Kidney epithelial cell (primary cell): ENCODE results near the gene SCPEP1. TPM values are rescaled to one million over a fixed set of nuclear protein-coding genes. Genes with fewer than 3 reads are reported as not detected.

Source experiments
- DNase-seq: peaks from one replicate; pipeline ENCODE4 v3.0.0-alpha.2; 2010; ENCODE audit warnings: low read depth
- H3K27me3 ChIP-seq: 2 replicates; pipeline ENCODE4 v1.6.0; 2011; ENCODE audit warnings: low read length; ENCODE audit not compliant: control insufficient read depth, insufficient read depth
- H3K36me3 ChIP-seq: 2 replicates; pipeline ENCODE4 v1.5.1; 2011; ENCODE audit warnings: low read length; ENCODE audit not compliant: control insufficient read depth, insufficient read depth
- H3K4me3 ChIP-seq: 2 replicates; pipeline ENCODE4 v1.5.1; 2011; ENCODE audit warnings: low read depth, mild to moderate bottlenecking, control low read depth, low read length
- total RNA-seq: library from RNA; depleted of rRNA; stranded (reverse); fragments of >200 nt; gene quantifications from 2 replicates; pipeline ENCODE4 v1.2.3, GENCODE V29; 2015
- TF ChIP-seq, protein P1 (sequence below): IDR thresholded peaks from 2 replicates; pipeline ENCODE4 v1.5.1; 2011; ENCODE audit warnings: mild to moderate bottlenecking, moderate library complexity, low read length, control low read depth, inconsistent platforms; ENCODE audit not compliant: insufficient read depth, poor library complexity, severe bottlenecking

SCPEP1 gene
- total RNA-seq, 1 donor from 2014 or later = 24.8 TPM

DNA sequence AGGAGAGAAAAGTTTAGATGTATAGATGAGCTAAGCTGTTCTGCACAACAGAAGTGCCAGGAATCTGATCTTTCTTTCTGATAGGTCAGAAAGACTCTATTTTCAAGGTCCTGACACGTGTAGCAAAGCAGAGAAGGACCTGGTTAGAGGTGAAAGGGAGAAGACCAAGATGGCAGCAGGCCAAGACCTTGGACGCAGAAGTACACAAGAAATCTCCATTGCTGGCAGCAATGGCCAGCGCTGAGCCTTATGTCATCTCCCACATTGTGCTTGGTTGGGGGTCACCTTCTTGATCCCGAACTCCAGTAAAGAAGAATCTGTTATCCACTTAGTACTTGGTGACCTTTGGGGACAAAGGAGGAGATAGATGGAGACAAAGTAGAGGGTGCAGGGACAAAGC, 65.3 kb downstream of the SCPEP1 start:
- Histone ChIP-seq H3K36me3 (no peaks in the 10 kb centered on the region), H3K4me3 (no peak overlapping the region)
- no peak for DNase-seq

DNA sequence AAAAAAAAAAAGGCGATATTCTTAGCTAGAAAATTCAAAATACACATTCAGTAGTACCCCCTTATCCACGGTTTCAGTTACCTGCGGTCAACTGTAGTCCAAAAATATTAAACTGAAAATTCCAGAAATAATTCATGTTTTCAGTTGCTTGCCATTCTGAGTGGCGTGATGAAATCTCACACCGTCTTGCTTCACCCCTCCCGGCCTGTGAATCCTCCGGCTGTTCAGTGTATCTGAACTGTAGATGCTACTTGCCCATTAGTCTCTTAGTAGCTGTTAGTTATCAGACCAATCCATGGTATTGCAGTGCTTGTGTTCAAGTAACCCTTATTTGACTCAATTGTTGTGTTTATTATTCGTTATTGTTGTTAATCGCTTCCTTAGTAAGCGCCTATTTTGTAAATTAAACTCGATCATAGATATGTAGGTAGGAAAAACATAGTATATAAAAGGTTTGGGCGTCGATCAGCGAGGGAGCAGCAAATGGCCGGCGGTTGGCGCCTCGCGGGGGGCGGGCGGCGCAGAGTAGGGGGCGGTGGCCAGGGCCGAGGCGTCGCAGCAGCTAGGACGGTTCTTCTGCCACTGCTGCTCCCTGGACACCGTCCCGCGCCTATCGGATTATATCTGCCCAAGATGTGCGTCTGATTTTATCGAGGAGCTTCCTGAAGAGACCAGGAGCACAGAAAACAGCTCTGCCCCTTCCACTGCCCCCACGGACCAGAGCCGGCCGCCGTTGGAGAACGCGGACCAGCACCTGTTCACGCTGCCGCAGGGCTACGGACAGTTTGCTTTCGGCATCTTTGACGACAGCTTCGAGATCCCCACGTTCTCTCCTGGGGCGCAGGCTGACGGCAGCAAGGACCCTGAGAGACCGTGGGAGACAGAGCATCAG, 67.3 kb downstream of the SCPEP1 start:
- TF ChIP-seq, protein P1, sequence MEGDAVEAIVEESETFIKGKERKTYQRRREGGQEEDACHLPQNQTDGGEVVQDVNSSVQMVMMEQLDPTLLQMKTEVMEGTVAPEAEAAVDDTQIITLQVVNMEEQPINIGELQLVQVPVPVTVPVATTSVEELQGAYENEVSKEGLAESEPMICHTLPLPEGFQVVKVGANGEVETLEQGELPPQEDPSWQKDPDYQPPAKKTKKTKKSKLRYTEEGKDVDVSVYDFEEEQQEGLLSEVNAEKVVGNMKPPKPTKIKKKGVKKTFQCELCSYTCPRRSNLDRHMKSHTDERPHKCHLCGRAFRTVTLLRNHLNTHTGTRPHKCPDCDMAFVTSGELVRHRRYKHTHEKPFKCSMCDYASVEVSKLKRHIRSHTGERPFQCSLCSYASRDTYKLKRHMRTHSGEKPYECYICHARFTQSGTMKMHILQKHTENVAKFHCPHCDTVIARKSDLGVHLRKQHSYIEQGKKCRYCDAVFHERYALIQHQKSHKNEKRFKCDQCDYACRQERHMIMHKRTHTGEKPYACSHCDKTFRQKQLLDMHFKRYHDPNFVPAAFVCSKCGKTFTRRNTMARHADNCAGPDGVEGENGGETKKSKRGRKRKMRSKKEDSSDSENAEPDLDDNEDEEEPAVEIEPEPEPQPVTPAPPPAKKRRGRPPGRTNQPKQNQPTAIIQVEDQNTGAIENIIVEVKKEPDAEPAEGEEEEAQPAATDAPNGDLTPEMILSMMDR = no peak
- no peak for DNase-seq
- peak overlapping the region; percentile 26 for H3K4me3 ChIP-seq
- H3K36me3 ChIP-seq = no peaks in the 10 kb centered on the region
- H3K27me3 ChIP-seq = peaks cover 31% of the 10 kb centered on the region

More for the DNA sequence above, 65.3 kb downstream of the SCPEP1 start:
- H3K27me3 ChIP-seq = peaks cover 33% of the 10 kb centered on the region
- TF ChIP-seq, protein P1 = no peak

DNA sequence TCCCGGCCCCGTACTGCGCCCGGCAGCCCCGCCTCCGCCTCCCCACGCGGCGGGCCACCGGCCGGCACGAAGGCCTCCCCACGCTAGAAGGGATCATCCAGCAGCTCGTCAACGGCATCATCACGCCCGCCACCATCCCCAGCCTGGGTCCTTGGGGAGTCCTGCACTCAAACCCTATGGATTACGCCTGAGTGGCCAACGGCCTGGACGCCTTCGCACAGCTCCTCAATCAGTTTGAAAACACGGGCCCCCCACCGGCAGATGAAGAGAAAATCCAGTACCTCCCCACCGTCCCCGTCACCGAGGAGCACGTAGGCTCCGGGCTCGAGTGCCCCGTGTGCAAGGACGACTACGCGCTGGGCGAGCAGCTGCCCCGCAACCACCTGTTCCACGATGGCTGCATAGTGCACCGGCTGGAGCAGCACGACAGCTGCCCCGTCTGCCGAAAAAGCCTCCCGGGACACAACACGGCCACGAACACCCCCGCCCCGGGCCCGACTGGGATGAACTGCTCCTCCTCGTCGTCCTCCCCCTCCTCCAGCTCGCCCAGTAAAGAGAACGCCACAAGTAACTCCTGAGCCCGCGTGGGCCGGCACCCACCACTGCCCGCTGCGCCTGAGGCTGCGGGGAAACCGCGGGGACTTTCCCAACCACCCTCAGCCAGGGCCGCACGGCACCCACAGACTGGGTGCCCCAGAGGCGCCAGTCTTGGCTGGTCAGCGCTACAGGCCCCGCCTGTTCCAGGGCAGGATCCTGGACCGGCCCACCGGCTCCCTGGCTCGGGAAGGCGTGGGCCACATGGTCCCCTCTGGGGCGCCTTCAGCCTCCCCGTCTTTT, 68.2 kb downstream of the SCPEP1 start:
- H3K27me3 ChIP-seq = peaks cover 31% of the 10 kb centered on the region
- H3K4me3 ChIP-seq = peak overlapping the region; percentile 26
- DNase-seq = no peak
- H3K36me3 ChIP-seq = no peaks in the 10 kb centered on the region
- TF ChIP-seq, protein P1 = no peak

DNA sequence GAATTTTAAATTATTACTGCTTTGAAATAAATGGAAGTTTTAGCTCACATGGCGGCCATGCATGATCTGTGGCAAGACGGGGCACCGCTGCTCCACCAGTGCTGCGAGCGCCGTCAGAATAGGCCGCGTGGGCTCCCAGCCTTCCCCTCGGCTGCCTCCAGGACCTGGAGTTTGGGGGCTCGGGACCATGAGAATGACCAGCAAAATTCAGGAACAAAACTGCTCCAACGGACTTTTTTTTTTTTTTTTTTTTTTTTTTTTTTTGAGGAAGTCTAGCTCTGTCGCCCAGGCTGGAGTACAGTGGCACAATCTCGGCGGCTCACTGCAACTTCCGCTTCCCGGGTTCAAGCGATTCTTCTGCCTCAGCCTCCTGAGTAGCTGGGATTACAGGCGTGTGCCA, 68.8 kb downstream of the SCPEP1 start:
- Histone ChIP-seq H3K36me3 (no peaks in the 10 kb centered on the region), H3K4me3 (no peak overlapping the region), H3K27me3 (peaks cover 31% of the 10 kb centered on the region)
- TF ChIP-seq, protein P1 = no peak
- DNase-seq = no peak

DNA sequence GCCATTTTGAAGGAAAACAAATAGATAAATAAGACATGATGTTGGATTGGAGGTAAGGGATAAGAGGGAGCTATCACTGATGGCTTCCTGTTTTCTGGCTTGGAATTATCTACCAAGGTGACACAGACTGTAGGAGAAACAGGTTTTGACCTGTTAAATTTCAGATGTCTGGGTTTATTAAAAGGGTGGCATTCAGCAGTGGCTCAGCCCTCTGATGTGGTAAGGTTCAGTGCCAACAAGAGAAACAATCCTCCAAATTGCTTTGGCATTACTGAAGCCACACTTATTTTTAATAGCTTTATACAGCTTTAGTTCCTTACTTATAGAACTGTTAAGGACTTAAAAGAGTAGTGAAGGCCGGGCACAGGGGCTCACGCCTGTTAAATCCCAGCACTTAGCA, 70.2 kb downstream of the SCPEP1 start:
- Histone ChIP-seq H3K27me3 (peaks cover 30% of the 10 kb centered on the region), H3K36me3 (no peaks in the 10 kb centered on the region), H3K4me3 (no peak overlapping the region)
- TF ChIP-seq, protein P1 = no peak
- no peak for DNase-seq
